ENCODE data around the gene ERC2.

DNA sequence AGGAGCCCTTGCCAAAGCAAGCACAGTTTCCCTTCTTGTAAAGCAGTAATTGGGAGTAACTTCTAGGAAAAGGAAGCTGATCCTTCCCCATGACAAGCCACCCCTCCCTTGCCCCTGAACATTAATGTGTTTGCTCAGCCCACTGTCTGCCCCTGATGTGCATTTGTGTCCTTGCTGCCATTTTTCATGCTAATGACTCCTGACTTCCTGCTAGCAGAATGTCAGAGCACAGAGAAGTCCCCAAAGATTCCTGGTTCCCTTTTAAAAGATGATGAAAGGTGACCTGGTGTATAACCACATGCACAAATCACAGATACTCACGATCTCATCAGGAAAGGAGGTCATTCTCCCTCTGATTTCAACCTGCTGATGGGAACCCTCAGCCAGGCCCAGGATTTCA, 936.9 kb downstream of the ERC2 start:
- TF ChIP-seq CTCF (conservative IDR thresholded peaks at IDR 0.05; ENCODE audit: low read length) (no peak), EZH2phosphoT487 (IDR thresholded peaks at IDR 0.05; ENCODE audit: borderline replicate concordance) (no peak)
